DMS79 (cell line): ENCODE measurements around the gene EPHA6.
"Not testable (repeated sequence)": the region's sequence is repeated elsewhere in the genome, so short reads cannot be mapped to it uniquely, and the experiment has no call there.

Experiments
- DNase-seq: peaks from one replicate; lab custom pipeline; 2025; lab: John Stamatoyannopoulos, UW

The EPHA6 gene

DNA sequence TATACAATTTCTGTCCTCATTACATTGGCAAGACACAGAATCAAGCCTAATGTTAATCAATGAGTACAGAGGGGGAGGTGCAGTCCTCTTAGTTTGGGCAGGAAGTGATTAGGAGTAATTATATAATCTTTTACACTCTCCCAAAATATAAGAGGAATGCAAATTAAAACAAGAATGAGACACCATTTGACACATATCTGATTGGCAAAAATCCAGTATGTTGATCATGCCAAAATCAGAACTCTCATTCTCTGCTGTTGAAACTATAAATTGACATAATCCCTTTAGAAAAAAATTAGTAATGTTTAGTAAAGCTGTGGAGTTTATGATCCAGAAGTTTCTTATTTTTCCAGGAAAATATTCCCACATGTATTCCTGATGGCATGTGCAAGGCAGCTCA is 373.4 kb downstream of the EPHA6 start:
- DNase-seq, result no peak

DNA sequence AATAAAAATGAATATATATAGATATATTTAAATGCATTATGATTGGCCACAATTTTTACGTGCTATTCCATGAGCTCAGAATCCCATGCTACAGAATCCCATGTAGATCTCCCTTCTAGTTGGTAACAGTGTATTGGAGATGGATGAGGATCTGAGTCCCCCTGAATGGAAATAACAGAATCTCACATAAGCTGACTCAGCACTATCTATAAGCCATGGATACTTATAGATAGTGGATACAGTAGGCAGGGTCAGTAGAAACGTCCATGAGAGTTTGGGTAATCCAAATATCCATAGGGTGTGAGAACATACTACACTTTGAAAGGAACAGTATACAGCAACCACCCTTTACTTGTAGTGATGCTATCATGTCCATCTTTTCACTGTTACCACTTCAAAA is 375.4 kb downstream of the EPHA6 start:
- DNase-seq, result no peak

DNA sequence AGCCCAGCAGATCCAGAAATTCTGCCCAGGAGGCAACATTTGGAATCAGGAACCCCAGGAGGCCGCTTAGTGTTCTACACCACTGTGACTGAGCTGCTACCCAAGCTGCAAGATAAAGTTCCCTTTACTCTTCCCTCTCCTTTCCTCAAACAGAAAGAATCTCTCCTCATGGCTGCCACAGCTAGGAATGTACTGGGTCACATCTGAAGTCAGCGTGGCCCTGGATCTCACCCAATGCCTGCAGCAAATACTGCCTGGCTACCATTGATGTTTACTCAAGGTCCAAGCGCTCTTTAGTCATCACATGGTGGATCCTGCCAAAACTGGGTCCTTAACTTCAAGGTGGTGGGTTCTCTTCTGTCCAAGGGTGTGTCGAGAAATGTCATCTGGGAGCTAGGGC is 382.7 kb downstream of the EPHA6 start:
- no peak for DNase-seq

DNA sequence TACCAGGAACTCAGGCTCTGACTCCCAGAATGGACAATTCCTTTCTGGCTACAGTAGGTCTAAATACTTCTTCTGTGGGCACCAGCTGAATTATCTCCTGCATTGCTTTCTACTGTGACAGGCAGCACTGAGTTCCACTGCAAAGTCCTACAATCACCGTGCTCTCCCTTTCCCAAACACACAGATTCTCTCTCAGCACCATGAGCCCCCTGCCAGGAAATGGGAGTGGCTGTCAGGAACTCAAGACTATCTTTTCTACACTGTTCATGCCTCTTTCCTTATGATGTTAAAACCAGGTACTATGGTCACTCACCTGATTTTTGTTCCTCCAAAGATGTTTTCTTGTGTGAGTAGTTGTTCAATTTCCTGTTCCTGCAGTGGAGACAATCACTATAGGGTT is 383.4 kb downstream of the EPHA6 start:
- no peak for DNase-seq

DNA sequence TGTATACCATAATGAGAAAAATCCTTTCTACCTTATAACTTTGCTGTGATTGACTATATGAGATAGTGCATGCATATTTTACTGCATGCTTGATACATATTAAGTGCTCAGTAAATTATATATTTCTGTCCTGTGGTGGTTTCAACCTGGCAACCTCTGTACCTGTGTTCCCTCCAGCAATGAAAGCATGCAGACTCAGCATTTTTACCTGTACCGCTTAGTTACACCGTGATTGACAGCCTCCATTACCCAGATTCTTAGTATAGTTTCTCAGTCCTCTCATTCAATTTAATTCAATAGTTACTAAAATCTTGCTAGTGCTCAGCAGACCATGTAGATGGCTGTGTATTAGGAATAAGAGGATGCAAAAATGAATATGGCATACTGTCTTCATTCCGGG is 386.0 kb downstream of the EPHA6 start:
- no peak for DNase-seq

DNA sequence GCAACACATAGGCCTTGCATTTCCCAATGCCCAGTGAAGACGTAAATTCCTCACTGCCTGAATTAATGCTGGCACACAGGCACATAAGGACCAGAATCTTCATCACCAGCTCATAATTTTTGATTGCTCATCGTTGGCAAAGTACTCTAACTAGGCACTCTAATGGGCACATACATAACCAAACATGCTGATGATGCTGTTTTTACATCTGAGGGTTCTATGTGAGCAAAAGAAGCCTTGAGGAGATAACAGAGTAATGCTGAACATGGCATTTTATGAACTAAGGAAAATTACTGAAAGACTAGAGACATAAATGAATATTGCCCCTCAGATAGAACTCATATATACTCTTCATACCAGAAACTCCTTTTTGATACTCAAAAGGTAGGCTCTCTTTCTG is 387.4 kb downstream of the EPHA6 start:
- no peak for DNase-seq

DNA sequence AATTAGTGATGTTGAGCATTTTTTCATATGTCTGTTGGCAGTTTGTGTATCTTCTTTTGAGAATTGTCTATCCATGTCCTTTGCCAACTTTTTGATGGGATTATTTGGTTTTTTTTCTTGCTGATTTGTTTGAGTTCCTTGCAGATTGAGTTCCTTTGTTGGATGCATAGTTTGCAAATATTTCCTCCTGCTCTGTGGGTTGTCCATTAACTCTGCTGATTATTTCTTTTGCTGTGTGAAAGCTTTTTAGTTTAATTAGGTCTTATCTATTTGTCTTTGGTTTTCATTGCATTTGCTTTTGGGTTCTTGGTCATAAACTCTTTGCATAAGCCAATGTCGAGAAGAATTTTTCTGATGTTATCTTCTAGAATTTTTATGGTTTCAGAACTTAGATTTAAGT is 414.6 kb downstream of the EPHA6 start:
- no peak for DNase-seq

DNA sequence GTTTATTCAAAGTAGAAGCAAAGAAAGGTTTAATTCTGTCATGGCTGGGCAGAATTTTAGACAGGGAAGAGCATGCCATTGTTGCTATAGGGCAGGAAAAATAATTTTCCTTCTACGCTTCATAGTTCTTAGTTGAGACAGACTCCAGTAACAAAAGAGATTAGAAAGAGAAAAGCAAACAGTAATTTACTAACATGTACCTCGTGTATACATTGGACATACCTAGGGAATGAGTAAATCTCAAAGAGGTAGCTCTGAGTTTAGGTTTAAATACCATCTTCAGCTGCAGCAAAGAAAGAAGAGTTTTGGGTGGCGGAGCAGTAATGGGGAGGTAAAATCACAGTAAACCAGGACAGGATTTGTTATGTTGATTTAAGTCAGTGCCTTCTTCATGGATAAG is 416.1 kb downstream of the EPHA6 start:
- DNase-seq, result no peak

DNA sequence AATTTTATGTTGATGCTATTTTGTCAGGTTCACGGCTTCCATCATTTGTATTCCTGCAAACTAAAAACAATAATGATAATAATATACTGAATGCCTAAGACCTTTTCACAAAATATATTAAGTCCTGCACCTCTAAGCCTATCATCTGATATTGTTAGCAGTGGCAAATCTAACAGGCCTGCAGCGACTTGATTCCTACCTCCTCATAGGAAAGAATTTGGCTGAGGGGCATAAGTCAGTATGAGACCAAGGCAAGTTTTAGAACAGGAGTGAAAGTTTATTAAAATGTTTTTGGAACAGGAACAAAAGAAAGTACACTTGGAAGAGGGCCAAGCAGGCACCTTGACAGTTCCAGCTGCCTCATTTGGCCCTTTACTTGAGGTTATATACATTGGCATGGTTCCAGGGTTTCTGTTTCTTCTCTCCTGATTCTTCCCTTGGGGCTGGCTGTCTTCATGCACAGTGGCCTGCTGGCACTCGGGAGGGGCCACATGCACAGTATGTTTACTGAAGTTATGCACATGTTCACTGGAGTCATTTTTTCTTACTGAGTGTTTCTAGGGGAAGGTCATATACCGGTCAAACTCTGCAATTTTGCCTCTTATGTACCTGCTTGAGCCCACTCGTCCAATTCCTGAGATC is 418.1 kb downstream of the EPHA6 start:
- DNase-seq, result peak; percentile 26

DNA sequence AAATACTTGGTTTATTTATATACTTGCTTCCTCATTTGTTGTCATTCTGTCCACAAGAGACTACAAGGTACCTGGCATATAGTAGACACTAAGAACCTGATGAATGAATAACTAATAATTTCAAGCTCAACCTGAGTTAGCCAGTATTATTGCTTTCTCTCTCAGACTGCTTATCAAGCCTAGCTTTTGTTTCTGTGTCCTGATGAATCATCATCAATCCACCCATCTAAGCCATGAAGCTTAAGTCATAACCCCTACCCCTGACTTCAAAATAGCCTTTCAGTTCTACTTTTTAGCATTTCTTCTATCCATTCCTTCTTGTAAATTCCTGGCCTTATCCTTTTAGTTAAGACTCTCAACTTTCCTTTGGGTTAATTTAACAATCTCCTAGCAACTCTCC is 420.8 kb downstream of the EPHA6 start:
- no peak for DNase-seq

DNA sequence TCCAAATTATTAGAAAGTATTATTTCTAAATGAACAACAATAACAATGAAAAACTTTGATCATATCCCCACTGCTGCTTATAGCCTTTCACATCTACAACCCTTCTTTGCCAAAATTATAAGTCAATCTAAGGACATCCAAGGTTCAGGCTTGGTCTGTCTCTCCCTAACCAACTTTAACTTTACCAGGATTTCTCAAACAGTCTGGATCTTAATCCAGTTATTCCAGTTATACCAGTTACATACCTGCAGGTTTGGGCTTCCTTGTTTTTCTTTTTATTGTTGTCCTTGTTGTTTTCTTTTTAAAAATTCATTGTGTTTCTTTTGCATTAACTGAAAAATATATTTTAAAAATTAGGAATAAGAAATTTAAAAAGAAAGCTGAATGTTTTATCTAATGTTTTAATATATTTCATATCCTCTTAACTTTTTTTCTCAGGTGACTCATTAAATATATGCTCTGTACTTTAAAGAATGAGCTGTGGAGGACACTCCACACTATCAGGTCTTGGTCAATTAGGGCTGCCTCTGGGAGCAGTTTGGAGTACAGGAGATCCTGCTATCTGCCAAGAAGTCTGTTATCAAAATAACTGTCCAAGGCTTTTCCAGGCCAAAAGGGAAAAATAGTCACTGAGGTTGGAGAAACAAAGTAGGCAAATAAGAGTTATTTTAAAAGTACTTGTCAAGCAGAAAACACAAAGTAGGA is 421.4 kb downstream of the EPHA6 start:
- no peak for DNase-seq

DNA sequence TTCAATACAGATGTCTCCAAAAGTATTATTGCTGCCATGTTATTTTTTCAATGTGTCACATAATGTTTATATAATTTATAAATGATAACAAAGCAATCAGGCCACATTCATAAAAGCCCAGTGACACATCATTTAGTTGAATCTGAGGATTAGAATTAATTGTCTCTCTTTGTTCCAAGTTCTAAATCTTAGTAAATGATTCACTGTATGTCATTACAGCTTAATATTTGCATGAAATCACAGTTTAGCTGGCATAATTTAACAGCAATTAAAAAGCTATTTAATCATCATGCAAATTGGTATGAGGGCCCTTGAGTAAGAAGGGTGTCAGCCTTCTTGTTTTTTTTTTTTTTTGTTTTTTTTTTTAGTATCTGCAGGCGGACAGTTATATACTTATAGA is 427.0 kb downstream of the EPHA6 start:
- no peak for DNase-seq

DNA sequence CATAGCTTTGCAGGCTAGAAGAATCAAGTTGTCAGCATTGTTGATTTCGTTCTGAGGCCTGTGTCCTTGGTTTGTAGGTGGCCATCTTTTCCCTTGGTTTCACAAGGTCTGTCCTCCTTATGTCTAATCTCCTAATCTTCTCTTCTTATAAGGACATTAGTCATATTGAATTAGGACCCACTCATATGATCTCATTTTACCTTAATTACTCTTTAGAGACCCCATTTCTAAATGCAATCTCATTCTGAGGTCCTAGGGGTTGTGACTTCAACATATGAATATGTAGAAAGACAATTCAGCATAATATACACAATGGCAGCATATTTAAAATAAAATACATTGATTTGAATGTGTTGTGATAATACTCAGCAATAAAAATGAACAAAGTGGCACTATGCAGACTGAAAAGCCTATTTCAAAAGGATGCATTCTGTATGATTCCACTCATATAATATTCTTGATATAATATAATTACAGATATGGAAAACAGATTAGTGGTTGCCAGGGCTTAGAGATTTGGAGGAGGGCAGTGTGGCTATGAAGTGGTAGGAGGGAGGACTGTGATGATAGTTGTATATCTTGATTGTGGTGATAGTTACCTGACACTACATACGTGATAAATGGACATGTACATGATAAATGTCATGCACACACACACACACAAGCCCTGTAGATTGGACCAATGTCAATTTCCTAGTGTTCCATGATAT is 431.0 kb downstream of the EPHA6 start:
- DNase-seq, result no peak

DNA sequence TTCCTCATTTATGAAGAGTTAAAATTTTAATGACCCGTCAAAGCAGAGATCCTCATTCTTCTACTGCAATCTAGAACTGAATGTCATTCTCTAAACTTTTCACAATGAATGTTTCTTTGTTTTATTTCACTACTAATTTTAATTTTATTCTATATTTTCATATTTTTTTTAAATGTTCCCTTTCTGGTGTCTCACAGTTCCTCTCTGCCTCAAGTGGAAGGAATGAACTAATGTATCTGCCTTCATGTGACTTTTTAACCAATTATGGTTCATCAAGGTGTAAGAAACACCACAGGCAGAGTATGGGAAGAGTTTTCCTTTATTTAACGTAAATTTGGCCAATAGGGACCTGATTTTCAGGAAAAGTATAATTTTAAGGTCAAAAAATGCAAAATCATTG is 441.7 kb downstream of the EPHA6 start:
- DNase-seq, result no peak

DNA sequence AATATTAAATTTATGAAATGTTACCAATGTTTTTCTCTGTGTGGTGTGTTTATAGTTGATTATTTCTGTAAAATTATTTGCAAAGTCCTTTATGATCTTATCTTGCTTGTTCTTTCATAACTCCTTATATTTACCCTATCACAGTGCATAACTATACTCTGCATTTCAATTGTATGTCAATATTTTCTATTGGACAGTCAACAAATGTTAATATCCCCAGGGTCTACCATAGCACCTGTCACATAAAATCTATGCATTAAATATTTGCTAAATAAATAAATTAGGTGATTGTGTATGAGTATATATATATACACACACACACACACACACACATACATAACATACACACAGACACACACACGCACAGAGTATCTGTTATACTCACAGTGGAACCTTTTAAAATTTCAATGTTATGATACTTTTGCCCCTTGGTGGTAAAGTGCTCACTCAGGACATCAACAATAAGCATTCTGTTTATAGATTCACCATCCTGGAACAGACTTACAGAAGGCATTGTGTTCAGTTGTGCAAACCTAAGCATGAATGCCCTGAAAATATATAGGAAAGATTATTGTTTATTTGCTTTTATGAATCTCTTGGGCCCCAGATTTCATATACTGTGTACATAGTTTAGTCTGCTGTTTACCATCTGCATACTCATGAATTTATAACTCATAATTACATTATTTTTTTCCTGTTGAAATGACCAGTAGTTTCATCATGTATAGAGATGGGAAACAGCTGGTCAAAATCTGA is 443.7 kb downstream of the EPHA6 start:
- no peak for DNase-seq

DNA sequence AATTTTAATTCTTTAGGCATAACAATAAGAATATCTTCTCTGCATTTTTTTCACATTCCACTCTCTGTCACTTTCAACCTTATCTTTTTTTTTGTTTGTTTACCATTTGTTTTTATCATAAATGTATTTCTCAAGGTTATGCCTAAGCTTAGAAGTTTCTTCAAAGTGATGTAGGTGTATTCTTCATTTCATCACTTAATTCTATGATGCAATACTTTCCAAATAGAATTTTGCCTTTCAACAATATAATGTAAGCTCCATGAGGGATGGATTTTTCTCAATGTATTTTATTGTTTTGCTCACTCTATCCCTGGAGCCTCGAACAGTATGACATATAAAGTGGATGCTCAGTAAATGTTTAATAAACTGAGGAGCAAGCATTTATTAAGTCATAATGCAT is 444.9 kb downstream of the EPHA6 start:
- DNase-seq, result no peak

DNA sequence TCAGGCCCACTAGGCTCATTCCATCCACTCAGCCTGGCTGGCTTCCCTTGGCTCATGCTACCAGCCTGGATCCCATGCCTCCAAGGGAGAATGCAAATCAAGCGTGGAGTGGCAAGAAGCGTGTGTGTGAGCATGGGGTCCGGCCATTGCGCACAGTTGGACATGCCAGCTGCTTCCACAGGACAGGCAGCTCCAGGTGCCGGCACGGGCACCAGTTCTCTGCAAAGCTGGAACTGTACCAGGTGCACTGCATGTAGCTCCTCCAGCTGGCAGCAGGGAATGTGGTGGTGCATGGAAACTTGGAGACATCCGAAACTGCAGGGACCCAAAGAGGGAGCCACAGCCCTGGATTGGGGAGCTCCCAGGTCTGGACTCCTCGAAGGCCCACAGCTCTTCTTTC is 449.8 kb downstream of the EPHA6 start:
- DNase-seq, result no peak

DNA sequence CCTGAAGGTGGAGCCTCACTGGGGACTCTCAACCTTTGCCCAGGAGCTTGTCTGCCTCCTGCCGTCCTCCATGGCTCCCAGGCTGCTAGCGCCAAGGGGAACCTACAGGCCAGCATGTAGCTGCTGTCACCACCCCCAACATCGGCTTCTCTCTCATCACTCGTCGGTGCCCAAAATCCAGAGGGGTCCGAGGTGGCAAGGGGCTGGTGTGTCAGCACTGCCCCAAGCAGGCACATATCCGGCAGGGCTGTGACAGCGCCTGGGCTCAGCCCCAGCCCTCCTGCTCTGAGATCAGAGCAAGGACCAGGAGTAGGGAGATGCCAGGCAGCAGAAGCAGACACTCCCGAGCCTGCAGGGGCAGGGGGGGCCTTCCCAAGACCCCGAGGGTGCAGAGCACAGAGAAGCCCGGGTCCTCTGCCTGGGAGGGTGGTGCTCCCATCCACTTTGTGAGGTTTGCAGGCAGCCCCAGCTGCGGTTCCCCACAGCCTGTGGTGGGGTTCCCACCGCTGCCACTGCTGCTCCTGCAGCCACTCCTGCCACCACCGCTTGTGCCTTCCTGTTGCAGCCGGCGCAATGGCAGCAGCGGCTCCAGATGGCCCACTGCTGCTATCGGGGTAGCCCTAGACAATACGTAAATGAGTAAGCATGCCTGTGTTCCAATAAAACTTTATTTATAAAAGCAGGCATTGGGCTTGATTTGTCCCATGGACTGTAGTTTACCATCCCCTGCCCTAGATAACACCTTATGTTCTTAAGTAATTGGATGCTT is 451.0 kb downstream of the EPHA6 start:
- no peak for DNase-seq

DNA sequence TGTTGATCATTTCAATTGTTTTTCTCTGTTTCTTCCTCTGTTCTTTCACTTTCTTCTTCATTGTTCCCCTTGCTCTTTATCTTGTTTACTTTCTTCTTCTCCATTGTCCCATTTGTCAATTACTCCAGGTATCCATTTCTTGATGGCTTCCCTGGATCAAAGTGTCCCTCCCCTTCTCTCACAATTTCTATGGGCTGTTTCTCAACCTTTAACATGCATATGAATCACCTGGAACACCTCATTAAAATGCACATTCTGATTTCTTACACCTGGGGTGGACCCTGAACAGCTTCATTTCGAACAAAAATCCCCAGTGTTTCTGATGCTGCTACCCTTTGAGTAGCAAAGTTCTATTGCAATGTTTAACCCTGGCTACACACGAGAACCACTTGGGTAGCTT is 454.8 kb downstream of the EPHA6 start:
- no peak for DNase-seq

DNA sequence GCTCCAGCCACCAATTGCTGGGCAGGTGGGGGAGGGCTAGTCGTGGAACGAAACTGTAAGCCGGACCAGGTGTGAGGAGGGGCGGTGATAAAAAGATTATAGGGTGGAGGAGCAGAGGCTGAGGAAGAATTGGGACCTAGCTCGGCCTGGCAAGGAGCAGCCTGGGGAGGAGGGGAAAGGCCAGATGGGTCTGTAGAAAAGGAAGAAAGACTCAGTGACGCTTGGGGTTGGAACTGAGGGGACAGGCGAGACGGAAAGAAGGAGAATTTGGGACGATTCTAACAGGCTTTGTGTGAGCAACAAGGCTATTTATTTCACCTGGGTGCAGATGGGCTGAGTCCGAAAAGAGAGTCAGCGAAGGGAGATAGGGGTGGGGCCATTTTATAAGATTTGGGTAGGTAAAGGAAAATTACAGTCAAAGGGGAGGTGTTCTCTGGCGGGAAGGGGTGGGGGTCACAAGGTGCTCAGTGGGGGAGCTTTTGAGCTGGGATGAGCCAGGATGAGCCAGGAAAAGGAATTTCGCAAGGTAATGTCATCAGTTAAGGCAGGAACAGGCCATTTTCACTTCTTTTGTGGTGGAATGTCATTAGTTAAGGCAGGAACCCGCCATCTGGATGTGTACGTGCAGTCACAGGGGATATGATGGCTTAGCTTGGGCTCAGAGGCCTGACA is 462.6 kb downstream of the EPHA6 start:
- not testable (repeated sequence) for DNase-seq

DNA sequence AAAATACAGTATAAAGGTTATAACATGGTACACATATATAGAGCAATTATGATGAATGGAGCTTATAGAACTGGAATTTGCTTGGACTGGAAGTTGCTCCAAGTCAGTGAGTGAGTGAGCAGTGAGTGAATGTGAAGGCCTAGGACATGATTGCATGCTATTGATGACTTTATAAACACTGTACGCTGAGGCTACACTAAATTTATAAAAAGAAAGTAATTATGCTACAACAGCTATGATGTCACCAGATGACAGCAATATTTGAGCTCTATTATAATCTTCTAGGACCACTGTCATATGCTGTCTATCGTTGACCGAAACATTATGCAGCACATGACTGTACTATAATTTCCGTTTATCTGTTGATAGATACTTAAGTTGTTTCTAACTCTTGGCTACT is 463.3 kb downstream of the EPHA6 start:
- DNase-seq, result no peak
